DMS153 treated with DMSO at 0.1 percent for 48 hours (cell line): ENCODE results near the gene BRD1.

ENCODE experiments used
- DNase-seq: peaks from one replicate; lab custom pipeline; 2025; ENCODE audit not compliant: unreplicated experiment; lab: John Stamatoyannopoulos, UW

BRD1 gene

DNA sequence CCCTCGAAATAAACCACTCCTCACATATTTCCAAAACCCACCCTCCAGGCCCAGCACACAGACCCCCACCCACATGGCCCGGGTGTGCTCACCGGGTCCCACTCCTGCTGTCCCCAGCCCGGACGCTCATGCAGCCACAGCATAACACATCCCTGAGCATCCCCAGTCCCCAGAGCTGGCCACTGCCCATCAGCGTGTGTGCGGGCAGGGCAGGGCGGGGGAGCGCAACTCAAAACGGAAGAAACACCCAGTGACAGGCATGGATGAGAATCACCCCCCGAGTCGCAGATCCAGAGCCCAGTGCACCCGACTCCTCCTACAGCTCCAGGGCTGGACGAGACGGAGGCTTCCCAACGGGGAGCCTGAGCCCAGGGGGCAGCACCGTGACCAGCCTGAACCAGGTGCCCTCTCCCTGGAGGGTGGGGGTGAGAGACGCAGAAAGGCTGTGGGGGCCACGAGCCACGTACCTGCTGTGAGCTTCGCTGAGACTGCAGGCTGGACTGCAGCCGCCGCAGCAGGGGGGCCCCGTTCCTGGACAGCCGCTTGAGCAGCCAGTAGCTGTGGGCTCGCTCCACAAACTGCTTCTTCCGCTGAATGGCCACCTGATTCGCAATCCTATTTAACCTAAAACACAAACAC lies 23.8 kb downstream of the BRD1 start:
- DNase-seq = no peak

DNA sequence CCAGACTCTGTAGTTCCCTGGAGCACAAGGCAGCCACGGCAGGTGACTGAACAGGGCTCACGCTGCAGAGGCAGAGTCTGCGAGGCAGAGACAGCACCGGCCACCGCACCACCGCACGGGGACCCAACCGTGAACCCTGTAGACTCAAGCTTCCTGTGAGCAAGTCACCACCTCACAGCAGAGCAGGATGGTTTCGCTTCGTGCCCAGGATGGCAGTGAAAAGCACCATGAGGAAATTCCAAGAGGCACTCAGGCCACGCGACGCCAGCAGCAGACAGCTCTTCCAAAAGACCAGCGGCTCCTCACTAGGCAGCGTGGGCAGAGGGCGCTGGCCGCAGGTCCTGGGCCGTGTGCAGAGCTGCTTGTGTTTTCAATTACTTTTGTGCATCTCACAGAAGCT lies 24.5 kb downstream of the BRD1 start:
- no peak for DNase-seq

DNA sequence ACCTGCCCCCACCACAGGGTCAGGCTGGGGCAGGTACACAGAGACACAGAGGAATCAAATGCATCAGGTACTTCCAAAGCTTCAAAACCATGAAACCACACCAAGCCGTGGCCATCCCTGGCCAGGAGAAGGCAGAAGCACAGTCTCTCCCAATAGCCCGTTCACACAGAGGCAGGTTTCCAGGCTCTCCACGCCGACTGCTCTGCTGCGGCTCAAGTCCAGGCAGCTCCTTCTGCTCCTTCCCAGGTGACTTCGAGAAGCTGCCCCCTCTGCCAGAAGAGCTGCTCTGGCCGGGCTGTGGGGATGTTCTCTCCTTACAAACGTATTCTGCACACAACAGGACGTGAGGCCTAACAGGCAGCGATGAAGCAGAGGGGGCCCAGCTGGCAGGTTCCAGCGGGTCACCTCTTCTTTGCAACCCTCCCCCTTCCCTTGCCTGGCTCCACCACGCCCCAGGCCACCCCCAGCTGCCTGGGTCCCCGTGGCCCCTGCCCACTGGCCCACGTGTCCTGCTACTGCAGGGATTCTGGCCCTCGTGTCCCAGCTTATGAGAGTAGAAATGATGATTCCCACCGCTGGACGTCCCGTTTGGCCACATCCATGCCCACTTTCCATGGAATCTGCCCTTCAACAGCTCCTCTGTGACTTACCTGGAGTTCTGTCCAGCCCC lies 26.1 kb downstream of the BRD1 start:
- DNase-seq = no peak

DNA sequence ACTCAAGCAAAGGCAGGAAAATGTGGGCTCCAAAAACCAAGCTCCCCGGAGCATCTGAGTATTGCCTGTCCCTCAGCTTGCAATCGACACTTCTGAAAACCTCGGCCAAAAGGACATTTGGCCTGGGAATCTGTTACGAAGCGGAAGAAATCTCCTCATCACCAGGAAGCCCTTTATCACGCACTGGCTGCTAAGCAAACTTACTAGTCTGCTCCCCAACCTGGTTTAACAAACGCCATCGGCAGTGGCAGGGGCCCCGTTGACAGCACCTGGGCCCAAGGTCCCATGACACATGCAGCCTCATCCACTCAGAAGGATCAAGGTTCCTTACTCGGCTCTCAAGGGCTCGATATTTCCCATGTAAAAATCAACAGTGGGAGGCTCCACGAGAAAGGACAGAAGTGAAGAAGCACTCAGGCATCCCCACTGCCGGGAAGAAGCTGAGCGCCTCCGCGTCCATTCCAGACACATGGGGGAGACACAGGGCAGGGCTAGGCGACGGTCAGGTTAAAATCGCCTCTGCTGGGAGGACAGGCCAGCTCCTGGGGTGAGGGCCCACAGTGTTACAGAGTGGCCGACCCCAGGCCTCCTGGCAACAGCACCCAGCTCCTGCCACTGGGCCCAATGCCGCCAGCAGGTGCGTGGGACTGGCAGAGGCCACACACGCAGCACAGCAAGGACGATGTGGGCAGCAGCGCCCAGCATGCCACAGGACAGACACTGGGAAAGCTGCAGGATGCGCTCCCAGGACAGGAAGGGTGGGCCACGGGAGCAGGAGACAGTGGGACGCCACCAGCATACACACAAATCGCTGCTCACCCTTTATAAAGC lies 27.1 kb downstream of the BRD1 start:
- DNase-seq = no peak

DNA sequence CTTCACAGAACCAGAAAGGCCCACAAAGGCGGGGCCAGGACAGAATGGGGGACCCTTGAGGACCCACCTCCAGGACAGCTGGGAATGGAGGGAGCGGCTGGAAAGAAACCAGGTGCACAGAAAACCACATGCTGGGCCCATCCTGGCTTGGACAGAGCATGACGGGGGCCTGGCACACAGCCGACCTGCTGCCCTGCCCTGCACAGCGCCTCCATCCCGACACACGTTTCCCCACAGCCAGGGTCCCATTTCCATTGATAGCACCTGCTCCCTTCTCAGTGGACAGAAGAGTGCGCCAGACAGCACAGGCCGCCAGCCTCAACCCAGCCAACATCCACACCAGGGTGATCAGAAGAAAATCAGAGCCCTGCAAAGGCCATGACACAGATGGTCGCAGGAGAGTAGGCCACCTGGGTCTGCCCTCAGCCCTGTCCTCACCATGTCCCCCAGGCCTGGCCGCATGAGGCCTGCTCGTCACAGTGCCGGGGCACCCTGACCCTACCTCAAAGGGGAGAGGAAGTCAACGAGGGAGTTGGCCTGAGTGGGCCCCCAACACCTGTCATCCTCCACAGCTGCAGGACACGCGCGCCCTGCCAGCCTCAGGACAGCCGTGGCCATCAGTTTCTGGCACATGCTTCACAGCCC lies 28.1 kb downstream of the BRD1 start:
- DNase-seq = no peak

DNA sequence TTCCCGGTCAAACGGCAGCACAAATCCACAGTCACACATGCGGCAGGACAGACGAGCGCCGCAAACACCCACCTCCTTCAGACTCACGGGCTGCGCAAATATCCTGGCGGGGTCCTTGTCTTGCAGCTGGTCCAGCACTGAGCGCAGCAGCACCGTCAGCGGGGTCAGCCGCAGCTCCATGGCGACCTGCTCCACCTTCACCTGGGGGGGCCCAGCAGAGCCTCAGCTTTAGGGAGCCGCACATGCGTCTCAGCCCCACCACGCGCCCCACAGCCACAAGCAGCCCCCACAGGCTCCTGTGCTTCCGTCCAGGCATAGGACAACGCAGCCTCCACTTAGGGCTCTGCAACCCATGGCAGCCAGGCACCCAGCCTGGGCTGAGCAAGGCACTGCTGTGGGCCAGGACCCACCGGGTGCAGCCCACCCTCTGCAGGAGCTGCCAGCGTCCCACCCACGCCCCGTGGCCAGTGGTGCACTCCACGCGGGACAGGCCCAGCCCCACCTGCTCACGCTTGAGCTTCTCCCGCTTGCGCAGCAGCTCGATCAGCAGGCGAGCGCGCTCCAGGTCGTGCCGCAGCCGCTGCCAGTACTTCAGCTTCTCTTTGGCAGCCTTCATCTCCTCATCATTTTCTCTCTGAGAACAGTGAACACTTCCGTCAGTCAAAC lies 29.1 kb downstream of the BRD1 start:
- no peak for DNase-seq

DNA sequence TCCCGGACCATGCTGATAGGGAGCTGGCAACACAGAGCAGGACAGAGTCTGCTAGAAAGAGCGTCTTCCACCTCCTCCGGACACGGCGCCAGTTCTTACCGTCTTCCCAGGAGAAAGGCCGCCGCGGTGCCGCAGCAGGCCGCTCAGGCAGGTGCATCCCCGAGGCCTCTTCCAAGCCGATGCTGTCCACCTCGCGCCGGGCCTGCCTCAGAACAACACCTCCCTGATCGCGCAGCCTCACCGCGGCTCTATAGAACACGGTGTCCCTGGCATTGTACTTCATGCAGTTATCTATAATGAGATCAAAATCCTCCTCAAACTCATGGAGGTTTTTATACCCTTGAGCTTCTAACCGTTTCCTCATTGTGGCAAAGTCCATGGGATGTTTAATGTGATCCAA lies 30.0 kb downstream of the BRD1 start:
- no peak for DNase-seq

DNA sequence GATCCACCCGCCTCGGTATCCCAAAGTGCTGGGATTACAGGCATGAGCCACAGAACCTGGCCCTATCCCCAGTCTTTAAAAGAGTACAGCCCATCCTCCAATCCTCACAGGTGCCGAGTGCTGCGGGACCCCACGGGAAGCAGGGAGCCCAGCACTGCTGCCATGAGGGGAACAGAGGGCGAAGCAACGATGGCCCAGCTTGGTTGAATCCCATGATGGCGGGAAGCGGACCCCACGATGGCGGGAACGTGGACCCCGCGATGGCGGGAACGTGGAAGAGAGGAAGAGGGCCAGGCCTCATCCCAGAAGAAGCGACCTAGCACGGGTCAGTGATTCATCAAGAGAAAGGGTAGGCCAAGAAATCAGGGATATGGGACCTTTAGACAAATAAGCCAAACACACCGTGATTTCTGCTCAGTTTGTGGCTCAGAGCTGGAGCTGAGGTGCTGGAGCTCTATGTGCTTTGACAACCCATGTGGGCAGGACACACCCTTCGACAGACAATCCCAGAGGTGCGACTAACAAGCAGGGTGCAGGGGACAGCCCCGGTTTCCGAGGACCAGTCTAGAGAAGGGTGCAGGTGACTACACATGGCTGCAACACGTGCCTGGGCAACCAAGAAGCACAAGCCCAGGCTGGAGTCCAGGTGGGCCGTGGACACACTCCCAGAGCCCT lies 30.9 kb downstream of the BRD1 start:
- DNase-seq = no peak

DNA sequence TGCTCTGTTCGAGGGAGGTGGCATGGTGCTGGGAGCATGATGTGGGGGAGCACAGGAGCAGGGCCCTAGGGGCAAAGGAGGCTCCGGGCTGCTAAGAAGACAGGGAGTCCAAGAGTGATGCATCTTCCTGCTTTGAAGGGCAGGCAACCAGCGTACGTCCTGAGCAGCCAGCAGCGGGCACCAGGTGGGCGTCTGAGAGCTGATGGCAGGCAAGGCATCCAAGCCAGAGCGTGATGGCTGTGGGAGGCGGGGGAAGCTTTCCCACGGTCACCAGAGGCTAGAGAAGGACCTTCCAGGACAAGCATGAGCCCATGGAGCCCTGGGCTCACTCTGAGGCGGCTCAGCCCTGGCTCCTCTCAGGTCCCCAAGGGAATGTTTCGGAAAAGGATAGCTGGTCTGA lies 32.2 kb downstream of the BRD1 start:
- no peak for DNase-seq

DNA sequence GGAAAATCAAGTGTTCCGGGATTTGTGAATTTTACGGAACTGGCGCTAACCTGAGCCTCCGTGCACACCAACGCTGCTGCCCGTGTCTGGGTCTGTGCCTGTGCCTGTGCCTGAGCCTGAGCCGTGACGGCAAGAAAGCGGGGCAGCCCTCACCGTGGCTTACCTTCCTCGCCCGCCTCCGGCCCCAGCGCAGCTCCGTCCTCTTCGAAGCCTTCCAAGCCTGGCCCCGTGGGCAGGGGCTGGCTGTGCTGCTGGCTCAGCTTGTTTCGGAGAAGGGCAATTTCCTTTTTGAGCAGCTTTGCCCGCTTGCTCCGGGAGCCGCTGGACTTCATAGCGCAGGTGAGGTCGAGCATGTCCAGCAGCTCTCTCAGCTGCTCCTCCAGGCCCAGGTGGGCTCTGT lies 33.8 kb downstream of the BRD1 start:
- DNase-seq = no peak

DNA sequence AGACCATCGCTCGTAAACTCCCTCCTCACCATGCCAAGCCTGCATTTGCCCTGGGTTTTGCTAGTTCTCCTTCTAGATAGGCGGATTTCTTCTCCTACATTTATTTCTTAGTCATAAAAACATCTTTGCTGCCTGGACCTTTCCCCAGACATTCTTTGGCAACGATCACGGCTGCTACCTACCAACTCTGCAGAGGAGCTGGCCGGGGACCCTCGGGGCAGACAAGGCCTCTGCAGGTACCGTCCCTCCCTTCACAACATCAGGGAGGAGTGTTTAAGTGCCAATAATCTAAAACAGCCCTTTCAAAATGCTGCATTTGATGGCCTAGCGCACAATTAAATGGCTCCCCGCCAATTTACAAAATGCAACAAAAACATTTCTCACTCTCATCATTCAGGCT lies 34.4 kb downstream of the BRD1 start:
- no peak for DNase-seq

DNA sequence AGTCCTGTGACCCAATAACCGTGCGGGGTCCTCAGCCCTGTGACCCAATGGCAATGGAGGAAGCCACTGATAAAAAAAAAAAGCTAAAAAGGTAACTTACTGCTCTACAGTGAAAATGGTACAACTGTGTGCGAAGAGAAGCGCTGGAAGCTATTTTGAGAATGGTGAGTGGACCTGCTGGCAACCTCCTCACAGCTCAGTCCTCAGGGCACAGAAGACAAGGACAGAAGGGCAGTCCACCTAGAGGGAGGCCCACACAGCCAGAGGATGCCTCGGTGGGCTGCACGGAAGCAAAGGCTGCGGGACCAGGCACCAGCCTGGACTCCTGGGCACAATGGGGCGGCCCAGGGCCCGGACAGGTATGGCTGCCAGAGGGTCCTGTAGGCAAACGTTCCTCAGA lies 35.6 kb downstream of the BRD1 start:
- no peak for DNase-seq

DNA sequence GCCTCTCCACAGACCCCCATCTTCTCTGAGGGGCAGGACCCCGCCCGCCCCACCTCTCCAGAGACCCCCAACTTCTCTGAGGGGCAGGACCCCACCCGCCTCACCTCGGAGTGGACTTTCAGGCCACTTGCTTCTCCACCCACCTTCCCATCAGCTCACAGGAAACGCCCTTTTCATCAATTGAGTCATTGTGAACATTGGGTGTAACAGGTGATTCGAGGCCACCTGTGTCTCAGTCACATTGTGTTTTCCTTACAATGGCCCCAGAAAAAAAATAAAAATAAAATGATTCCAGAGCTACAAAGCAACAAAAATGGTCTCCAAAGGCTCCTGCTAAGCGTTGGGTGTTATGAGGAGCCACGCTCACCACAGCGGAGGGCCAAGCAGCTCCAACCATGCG lies 36.0 kb downstream of the BRD1 start:
- DNase-seq = no peak

DNA sequence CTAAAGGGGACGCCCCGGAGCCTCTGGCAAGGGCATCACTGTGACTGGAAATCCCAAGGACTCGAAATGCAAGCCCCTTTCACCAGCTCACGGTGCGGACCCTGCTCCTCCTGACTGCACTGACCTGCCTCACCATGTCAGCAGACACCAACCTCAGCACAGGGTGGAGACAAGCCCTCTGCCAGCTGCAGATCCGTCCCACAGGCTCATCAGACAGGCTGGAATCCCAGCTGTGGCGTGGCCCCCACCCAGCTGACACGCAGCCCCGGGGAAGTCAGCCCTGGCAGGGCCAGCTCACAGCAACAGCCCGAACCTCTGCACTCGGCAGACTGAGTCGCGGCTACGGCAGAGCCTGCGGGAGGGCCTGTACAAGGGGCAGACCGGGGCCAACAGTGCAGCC lies 36.8 kb downstream of the BRD1 start:
- no peak for DNase-seq

DNA sequence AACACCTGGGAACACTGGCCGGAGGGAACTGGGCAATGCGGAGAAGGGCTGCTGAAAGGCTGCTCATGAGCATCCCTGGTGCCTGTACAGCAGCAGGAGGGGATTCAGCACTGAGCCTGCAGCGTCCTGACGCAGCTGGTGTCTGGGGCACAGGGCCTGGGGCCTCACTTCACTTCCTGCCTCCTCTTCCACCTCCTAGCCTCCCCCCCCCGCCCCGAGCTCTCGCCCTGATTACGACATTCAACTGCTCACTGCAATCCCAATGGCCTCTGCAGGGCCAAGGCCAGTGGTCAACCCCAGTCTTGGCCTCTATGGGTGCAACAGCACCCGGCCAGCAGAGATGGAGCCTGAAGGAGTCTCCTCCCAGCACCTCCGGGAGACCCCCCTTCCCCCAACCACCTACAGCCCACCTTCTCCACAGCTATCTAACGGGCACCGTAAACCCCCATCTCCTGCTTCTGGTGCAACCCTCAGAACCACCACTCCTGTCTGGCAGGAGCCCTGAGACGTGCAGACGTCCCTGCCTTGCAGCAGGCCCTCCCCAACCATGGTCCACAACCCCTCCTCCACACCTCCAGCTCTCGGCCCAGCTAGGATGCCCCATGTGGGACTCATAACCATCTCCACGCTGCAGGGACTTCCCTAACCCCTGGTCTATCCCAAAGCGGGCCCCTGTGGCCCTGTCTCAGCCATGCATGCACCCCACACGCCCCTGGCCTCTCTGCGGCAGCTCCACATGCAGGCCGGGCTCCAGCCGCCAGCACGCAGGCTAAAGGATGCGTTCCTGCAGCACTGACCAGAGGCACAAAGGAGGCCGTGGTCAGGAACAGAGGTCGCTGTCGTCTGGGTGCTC lies 38.2 kb downstream of the BRD1 start:
- DNase-seq = no peak

DNA sequence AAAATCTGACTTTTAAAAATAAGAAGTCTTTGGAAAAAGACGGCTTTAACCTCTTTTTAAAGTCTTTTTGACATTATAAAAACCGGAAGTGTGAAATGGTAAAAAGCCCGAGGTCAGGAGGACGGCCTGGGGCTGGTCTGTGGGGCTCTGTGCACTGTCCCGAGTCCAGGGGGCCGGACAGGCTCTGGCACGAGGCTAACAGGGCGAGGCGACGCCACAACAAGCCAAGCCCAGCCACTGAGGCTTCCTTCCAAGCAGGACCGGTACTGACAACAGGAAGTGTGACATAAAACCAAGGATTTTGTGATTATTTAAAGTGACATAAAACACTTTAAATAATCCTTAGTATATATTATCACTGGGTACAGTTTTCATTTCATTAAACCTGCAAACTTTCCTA lies 39.2 kb downstream of the BRD1 start:
- no peak for DNase-seq

DNA sequence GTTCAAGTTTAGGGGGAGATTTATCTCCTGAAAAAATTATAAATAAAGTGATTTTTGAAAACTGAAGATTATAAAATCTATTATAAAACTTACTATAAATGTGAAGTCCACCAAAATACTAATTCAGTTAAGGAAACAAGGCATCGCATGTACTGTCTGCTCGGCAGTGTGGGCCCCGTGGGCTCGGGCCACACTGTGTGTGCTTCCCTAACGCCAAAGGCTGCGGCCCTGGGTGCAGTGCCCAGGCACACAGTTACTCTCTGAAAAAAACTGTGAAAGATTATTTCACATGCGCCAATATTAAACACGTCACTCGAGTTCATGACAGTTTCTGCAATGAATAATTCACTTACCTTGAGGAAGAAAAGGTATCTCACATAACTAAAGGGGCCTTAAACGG lies 39.8 kb downstream of the BRD1 start:
- no peak for DNase-seq

DNA sequence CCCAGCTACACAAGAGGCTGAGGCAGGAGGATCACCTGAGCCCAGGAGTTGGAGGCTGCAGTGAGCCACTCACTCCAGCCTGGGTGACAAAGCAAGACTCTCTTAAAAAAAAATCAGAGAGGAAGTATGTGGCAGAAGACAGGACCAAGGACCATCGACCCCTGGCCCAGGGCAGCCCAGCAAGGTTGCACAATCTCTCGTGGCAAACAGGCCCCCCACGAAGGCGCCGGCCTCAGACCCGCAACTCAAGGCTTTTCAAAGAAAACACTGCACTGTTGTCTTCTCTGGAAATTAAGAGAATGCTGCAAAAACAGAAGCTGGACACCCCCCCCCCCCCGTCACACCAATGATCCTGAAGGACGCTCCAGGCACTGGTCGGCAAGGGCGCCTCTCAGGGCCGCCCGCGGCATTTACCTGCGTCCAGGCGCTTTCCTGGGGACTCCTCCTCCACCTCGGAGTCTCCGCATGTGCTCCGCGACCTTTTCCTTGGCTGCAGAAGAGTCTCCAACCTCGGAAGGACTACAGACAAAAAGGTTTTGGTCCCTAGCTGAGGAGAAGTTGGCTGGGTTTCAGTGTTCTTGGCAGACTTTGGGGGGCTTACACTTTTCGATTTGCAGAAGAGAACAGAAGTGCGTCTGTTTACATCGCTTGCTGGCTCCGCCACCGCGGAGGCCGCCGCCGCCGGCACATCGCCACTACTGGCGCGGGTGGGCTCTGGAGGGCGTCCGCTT lies 40.5 kb downstream of the BRD1 start:
- DNase-seq = no peak

DNA sequence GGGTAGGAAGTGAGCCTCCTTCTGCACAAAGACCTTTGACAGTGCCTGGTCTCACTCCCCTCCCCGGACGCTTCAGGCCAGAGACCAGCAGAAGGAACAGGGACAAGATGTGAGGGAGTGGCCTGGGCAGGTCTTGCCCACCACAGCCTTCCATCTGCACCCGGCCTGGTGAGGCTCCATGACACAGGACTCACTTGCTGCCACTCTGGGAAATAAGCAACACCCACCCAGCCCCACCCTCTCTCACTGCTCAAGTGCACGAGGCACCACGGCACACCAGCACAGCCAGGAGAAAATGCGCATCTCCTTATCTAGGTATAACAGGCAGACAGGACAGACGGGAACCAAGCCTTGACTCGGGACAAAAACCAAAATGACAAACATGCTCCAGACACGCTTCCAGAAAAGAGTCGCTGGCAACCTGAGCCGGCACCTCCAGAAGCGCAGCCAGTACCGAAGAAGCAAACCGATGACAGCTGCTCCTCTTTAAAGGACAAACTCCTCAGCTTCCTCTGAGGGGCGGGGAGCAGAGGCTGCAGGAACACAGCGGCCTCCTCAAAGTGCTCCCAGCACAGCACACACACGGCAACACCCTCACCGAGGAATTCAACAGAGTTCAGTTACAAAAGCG lies 41.7 kb downstream of the BRD1 start:
- no peak for DNase-seq
